GM12891 (cell line): ENCODE measurements around the gene EFNA2.

ENCODE experiments used
- POLR2A ChIP-seq: IDR thresholded peaks from 2 replicates; pipeline ENCODE4 v1.6.1; 2011; ENCODE audit warnings: low read depth, low read length, control low read depth
- POLR2AphosphoS5 ChIP-seq: IDR thresholded peaks from 2 replicates; pipeline ENCODE4 v1.6.1; 2011; ENCODE audit warnings: low read depth, low read length, control low read depth
- TAF1 ChIP-seq: IDR thresholded peaks from 2 replicates; pipeline ENCODE4 v1.6.1; 2011; ENCODE audit warnings: low read depth, low read length, control low read depth

DNA sequence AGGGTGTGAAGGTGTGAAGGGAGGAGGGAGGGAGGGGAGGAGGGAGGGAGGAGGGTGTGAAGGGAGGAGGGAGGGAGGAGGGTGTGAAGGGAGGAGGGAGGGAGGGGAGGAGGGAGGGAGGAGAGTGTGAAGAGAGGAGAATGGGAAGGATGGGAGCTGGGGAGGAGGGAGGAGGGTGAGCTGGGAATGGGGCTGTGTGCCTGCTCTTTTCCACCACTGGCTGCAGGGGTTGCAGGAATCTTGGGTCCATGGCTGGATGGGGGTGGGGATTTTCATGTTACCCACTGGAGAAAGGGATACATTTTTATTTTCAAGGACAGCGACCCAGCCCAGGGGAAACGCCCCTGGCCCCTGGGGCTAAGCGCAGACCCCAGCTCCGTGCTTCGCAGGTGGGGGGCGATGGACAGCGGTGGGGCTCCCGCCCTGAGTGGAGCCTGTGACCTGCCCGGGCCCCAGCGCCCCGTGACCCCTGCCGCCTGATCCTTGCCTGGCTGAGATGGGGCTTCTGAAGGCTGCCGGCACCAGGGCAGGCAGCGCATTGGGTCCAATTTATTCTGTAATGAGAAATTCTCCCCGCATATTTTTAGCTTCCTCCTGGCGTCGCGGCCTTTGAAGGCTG is 3.0 kb upstream of the EFNA2 start:
- TF ChIP-seq TAF1, result no peak
- TF ChIP-seq POLR2A, result no peak
- TF ChIP-seq POLR2AphosphoS5, result no peak
